HepG2 (cell line): ENCODE results near the gene ATRNL1. TPM values are rescaled to one million over a fixed set of nuclear protein-coding genes. Genes with fewer than 3 reads are reported as not detected.

Experiments used
- ATAC-seq: fragments of 200-7000 bp; cut with Tn5 transposase; 3 replicates; pipeline ENCODE4 v1.9.1; 2020; ENCODE audit warnings: mild to moderate bottlenecking, moderate library complexity
- BruUV-seq: library from RNA; stranded (reverse); fragments of 400-500 nt; replicated peaks from 2 replicates; lab custom pipeline; 2021; lab: Mats Ljungman, UMichigan
- CTCF ChIA-PET: fragments of 300-600 bp; formaldehyde crosslinking; extraction: SDS; loops from one replicate; lab custom pipeline; 2021; ENCODE audit warnings: low total read pairs, inconsistent platforms, low intra/inter-chr PET ratio; lab: Yijun Ruan, JAX
- POLR2A ChIA-PET: fragments of 350-600 bp; sonication (Branson Sonifier 250); formaldehyde crosslinking; loops from one replicate; lab custom pipeline; 2020; ENCODE audit warnings: antibody characterized with exemption, inconsistent platforms; lab: Yijun Ruan, JAX
- DNase-seq: peaks from one replicate; pipeline ENCODE4 v3.0.0-alpha.2; 2015; ENCODE audit warnings: low spot score
- FAIRE-seq: peaks from 3 replicates; lab custom pipeline; 2011; peaks lifted over from hg19 to GRCh38; lab: Jason Lieb, UNC
- H2AFZ ChIP-seq: one replicate; pipeline ENCODE4 v1.6.1; 2011; ENCODE audit warnings: low read length, inconsistent platforms
- H3K27ac ChIP-seq: fragments of 300-600 bp; 3 replicates; pipeline ENCODE4 v1.8.0; 2011; ENCODE audit warnings: mixed run types, mild to moderate bottlenecking, mixed read lengths, low read length, inconsistent platforms; ENCODE audit not compliant: insufficient read depth; ENCODE audit errors: extremely low read length
- H3K27me3 ChIP-seq, 2 experiments: fragments of 200-600 bp in 1 of 2; 2 replicates in 1 of 2; 3 replicates in 1 of 2; pipeline versions ENCODE4 v1.6.0 to v1.8.0; 2011; ENCODE audit warnings: low read length in 2 of 2, mild to moderate bottlenecking in 2 of 2, moderate library complexity in 2 of 2, inconsistent platforms in 1 of 2; ENCODE audit not compliant: insufficient read depth in 2 of 2, control insufficient read depth in 1 of 2
- H3K36me3 ChIP-seq, 2 experiments: fragments of 200-600 bp in 1 of 2; replicated peaks in 1 of 2; 2 replicates in 1 of 2; 3 replicates in 1 of 2; pipeline versions ENCODE4 v1.5.1 to v1.8.0; 2011; ENCODE audit warnings: low read length in 2 of 2, inconsistent platforms in 1 of 2; ENCODE audit not compliant: insufficient read depth in 2 of 2, control insufficient read depth in 1 of 2
- H3K4me1 ChIP-seq: 2 replicates; pipeline ENCODE4 v1.5.1; 2012; ENCODE audit warnings: low read length, inconsistent platforms; ENCODE audit not compliant: insufficient read depth
- H3K4me2 ChIP-seq: 2 replicates; pipeline ENCODE4 v1.6.0; 2011; ENCODE audit warnings: low read depth, low read length, inconsistent platforms
- H3K4me3 ChIP-seq, 3 experiments: fragments of 200-600 bp in 1 of 3; sonication (generic), shearing (Covaris generic) in 1 of 3; replicated peaks in 1 of 3; 2 replicates each; pipeline ENCODE4 v1.5.1; 2011 to 2016; ENCODE audit warnings: low read length in 3 of 3, inconsistent platforms in 2 of 3, low read depth in 2 of 3, mild to moderate bottlenecking in 2 of 3, control low read depth in 1 of 3, mixed read lengths in 1 of 3; ENCODE audit not compliant: insufficient read depth in 1 of 3
- H3K79me2 ChIP-seq: one replicate; pipeline ENCODE4 v1.6.1; 2011; ENCODE audit warnings: low read length, inconsistent platforms; ENCODE audit not compliant: insufficient read depth
- H3K9ac ChIP-seq: 2 replicates; pipeline ENCODE4 v1.6.0; 2011; ENCODE audit warnings: mild to moderate bottlenecking, low read depth, low read length, inconsistent platforms; ENCODE audit not compliant: insufficient read depth
- H3K9me3 ChIP-seq: 2 replicates; pipeline ENCODE4 v1.5.1; 2012; ENCODE audit warnings: mild to moderate bottlenecking, low read length
- H4K20me1 ChIP-seq: 2 replicates; pipeline ENCODE4 v1.6.0; 2011; ENCODE audit warnings: inconsistent platforms, mild to moderate bottlenecking, low read length, moderate library complexity; ENCODE audit not compliant: insufficient read depth
- AKNA ChIP-seq: sonication (generic); formaldehyde crosslinking; IDR thresholded peaks from 2 replicates; pipeline ENCODE4 v1.4.0; 2020; ENCODE audit warnings: missing genetic modification reagents, borderline replicate concordance
- BORCS8-MEF2B ChIP-seq: sonication (generic); formaldehyde crosslinking; IDR thresholded peaks from 2 replicates; pipeline ENCODE4 v1.8.0; 2022; ENCODE audit warnings: mild to moderate bottlenecking, missing genetic modification reagents
- CREB1 ChIP-seq, 2 experiments: fragments of 450-650 bp in 1 of 2; IDR thresholded peaks; 2 replicates each; pipeline ENCODE4 v1.6.1; 2016 to 2017; ENCODE audit warnings: control low read depth in 1 of 2, mild to moderate bottlenecking in 1 of 2, missing compliant biosample characterization in 1 of 2, missing genetic modification characterization in 1 of 2
- IRX3 ChIP-seq: sonication (generic); formaldehyde crosslinking; IDR thresholded peaks from 2 replicates; pipeline ENCODE4 v1.8.1; 2023; ENCODE audit warnings: mild to moderate bottlenecking, low read depth, missing genetic modification reagents, borderline replicate concordance
- ZFYVE20 ChIP-seq: sonication (generic); formaldehyde crosslinking; IDR thresholded peaks from 2 replicates; pipeline ENCODE4 v1.8.0; 2023; ENCODE audit warnings: low read depth, mild to moderate bottlenecking, moderate library complexity, missing genetic modification reagents, borderline replicate concordance
- ZNF724P ChIP-seq: sonication (generic); formaldehyde crosslinking; IDR thresholded peaks from 2 replicates; pipeline ENCODE4 v1.8.0; 2022; ENCODE audit warnings: missing genetic modification reagents, borderline replicate concordance
- WGBS: methylation state at CpG from one replicate; pipeline ENCODE4 v1.1.6; 2017; ENCODE audit warnings: low lambda C conversion rate; 5-methylcytosine and 5-hydroxymethylcytosine counted together
- in situ Hi-C: cut with HindIII; loops from 2 replicates; pipeline ENCODE4 v1.10.0; 2017; ENCODE audit warnings: low pct_unique_long_range_greater_than_20kb; ENCODE audit not compliant: extremely low pct_ligation_motif_present
- intact Hi-C: fragments of 100-400 bp; cut with micrococcal nuclease; formaldehyde crosslinking; loops from one replicate; pipeline ENCODE4 v1.10.0; 2022; ENCODE audit not compliant: unreplicated experiment
- polyA plus RNA-seq, 8 experiments: library from polyadenylated mRNA; depleted of rRNA in 3 of 8; stranded (reverse) in 7 of 8; unstranded in 1 of 8; fragments of >200 nt; fragmentation: Illumina TruSeq in 4 of 8; extraction: Trizol in 4 of 8; gene quantifications; 2 replicates each; pipeline versions ENCODE4 v1.2.1 to v1.2.3, GENCODE V29; 2011 to 2016; ENCODE audit warnings: low read depth in 4 of 8, missing spikeins in 1 of 8, mixed read lengths in 1 of 8; ENCODE audit not compliant: insufficient read depth in 1 of 8
- total RNA-seq, 5 experiments: library from RNA; depleted of rRNA; stranded (reverse); fragments of >200 nt; fragmentation: Illumina TruSeq; extraction: Trizol; gene quantifications; 2 replicates each; pipeline ENCODE4 v1.2.3, GENCODE V29; 2016; ENCODE audit warnings: low read depth in 1 of 5

The ATRNL1 gene
- total and polyA plus RNA-seq, 2 of the 13 experiments (the other 11 are each of a cell fraction or from before 2014, with no cell fraction given), result 0.04 TPM; not detected in 1

DNA sequence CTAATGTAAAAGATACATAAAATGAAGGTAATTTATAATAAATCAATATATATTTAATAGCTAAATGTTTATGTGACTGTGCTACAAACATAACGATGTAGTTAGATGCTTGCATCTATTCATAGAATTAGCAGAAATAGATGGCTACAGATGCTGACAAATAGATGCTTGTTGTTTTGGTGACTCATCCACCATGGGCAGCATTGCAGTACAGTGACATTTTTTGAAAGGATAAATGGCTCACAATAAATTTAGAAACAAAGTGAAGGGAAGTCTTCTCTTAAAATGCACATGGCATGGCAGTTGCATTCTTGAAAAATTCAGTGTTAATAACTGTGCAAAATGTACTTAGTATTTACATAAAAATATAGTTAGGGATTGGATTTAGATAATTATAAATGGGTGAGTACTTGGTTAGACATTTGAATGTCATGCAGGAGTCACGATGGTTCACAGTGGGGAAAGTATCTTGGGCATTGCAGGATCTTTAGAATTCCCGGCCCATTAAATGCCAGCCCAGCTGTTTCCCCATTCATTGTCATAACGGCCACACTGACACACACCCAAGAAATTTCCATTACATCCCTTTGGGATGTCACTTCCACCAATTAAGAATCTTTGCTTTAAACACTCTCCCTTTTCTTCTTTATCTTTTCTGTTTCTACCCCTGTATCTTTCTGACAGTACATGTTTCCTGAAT is 564.1 kb downstream of the ATRNL1 start:
- FAIRE-seq (no peak), ATAC-seq (no peak), DNase-seq (no peak)
- WGBS, result 0% methylated on average over 4 of the region's 4 CpGs
- TF ChIP-seq ZFYVE20, result no peak
- TF ChIP-seq BORCS8-MEF2B, result no peak
- Histone ChIP-seq H3K4me2 (no peak overlapping the region), H3K4me3 (no peak overlapping the region), H2AFZ (no peak overlapping the region), H3K27ac (no peak overlapping the region), H3K79me2 (no peaks in the 10 kb centered on the region), H3K27me3 (no peaks in the 10 kb centered on the region), H3K36me3 (no peaks in the 10 kb centered on the region), H3K4me1 (peaks cover 17% of the 10 kb centered on the region; the same call in 1 of the 2 replicates), H4K20me1 (no peaks in the 10 kb centered on the region), H3K9me3 (no peaks in the 10 kb centered on the region), H3K9ac (no peak overlapping the region)
- intact Hi-C loops, result no loop called here
- in situ Hi-C loops, result no loop called here
- BruUV-seq, result no TSS peak
- POLR2A ChIA-PET, result no interaction called here
- CTCF ChIA-PET, result no interaction called here

- POLR2A ChIA-PET, result no interaction called here
- Histone ChIP-seq H3K4me3 (no peak overlapping the region), H4K20me1 (no peaks in the 10 kb centered on the region), H3K4me2 (no peak overlapping the region), H3K27ac (no peak overlapping the region), H3K79me2 (no peaks in the 10 kb centered on the region), H3K27me3 (no peaks in the 10 kb centered on the region), H3K4me1 (no peaks in the 10 kb centered on the region; the same call in 1 of the 2 replicates), H2AFZ (no peak overlapping the region), H3K36me3 (no peaks in the 10 kb centered on the region), H3K9ac (no peak overlapping the region), H3K9me3 (no peaks in the 10 kb centered on the region)
- WGBS, result 4% methylated on average over 3 of the region's 3 CpGs
- intact Hi-C loops, result no loop called here
- DNase-seq, result no peak
- CTCF ChIA-PET, result no interaction called here
- no peak for FAIRE-seq
- no peak for ATAC-seq
- BruUV-seq, result no TSS peak
- in situ Hi-C loops, result no loop called here
- TF ChIP-seq CREB1 (IDR thresholded peaks at IDR 0.05) (0 out of 2 replicates have a peak, but pooled peaks have one; percentile 9), CREB1 (CRISPR knock-in tag; IDR thresholded peaks at IDR 0.05) (no peak), ZNF724P (CRISPR knock-in tag) (no peak), AKNA (no peak), IRX3 (CRISPR knock-in tag) (no peak)
Measured at GRCh38 chr10:115659616-115660015, 566.5 kb downstream of the ATRNL1 start.
